GM18909 (cell line): Measurements from ENCODE around the gene WDR37.
A peak's percentile ranks its signal among the peaks of the same experiment; 100 is the strongest.
"Not testable (repeated sequence)": the region's sequence is repeated elsewhere in the genome, so short reads cannot be mapped to it uniquely, and the experiment has no call there.

Experiments
- ATAC-seq: cut with Tn5 transposase; IDR thresholded peaks from one replicate; pipeline ENCODE4 v1.9.1; 2021; ENCODE audit warnings: mild to moderate bottlenecking; ENCODE audit not compliant: unreplicated experiment, poor library complexity

Gene WDR37

GRCh38 chr10:1148855-1149605 lies 92.8 kb downstream of the WDR37 start:
- ATAC-seq, result no peak

GRCh38 chr10:1149793-1150637 lies 93.8 kb downstream of the WDR37 start:
- ATAC-seq, result no peak

- ATAC-seq, result no peak
These were observed 94.4 kb downstream of the WDR37 start for GRCh38 chr10:1150638-1150955.

GRCh38 chr10:1151076-1152033 lies 95.2 kb downstream of the WDR37 start:
- ATAC-seq, result peak; percentile 61

- ATAC-seq, result no peak
These were observed 96.4 kb downstream of the WDR37 start for GRCh38 chr10:1152386-1153250.

- ATAC-seq, result no peak
These were observed 97.1 kb downstream of the WDR37 start for GRCh38 chr10:1153251-1153763.

- ATAC-seq, result no peak
These were observed 97.7 kb downstream of the WDR37 start for GRCh38 chr10:1153805-1154351.

GRCh38 chr10:1154531-1155295 lies 98.5 kb downstream of the WDR37 start:
- ATAC-seq, result no peak

- ATAC-seq, result no peak
These were observed 99.8 kb downstream of the WDR37 start for GRCh38 chr10:1155791-1156615.

GRCh38 chr10:1156616-1156886 lies 100.4 kb downstream of the WDR37 start:
- ATAC-seq, result no peak

- ATAC-seq, result no peak
These were observed 100.9 kb downstream of the WDR37 start for GRCh38 chr10:1156921-1157614.

- no peak for ATAC-seq
These were observed 101.4 kb downstream of the WDR37 start for GRCh38 chr10:1157615-1157933.

GRCh38 chr10:1158066-1158465 lies 101.9 kb downstream of the WDR37 start:
- no peak for ATAC-seq

- not testable (repeated sequence) for ATAC-seq
These were observed 102.4 kb downstream of the WDR37 start for GRCh38 chr10:1158536-1158935.

- no peak for ATAC-seq
These were observed 103.2 kb downstream of the WDR37 start for GRCh38 chr10:1159131-1160061.

- no peak for ATAC-seq
These were observed 104.6 kb downstream of the WDR37 start for GRCh38 chr10:1160561-1161314.
